GM19099 (cell line): ENCODE measurements around the gene PAXIP1.

Source experiments
- POLR2A ChIP-seq: IDR thresholded peaks from 3 replicates; pipeline ENCODE4 v1.6.1; 2011; ENCODE audit warnings: low read depth; ENCODE audit not compliant: insufficient read length; ENCODE audit errors: extremely low read depth

The PAXIP1 gene

GRCh38 chr7:155003092-155003375 is at the start of gene PAXIP1:
PAXIP1 (minus strand) TSS chr7:155003124; CDS start chr7:155002929, 195 bp downstream.
- TF ChIP-seq POLR2A, result no peak

- no peak for TF ChIP-seq POLR2A
Measured at GRCh38 chr7:155051355-155051754, 48.4 kb upstream of the PAXIP1 start.

GRCh38 chr7:155048006-155048405 is 45.1 kb upstream of the PAXIP1 start:
- TF ChIP-seq POLR2A, result no peak

- TF ChIP-seq POLR2A, result no peak
Measured at GRCh38 chr7:155043756-155044155, 40.8 kb upstream of the PAXIP1 start.

- TF ChIP-seq POLR2A, result no peak
Measured at GRCh38 chr7:155038335-155038734, 35.4 kb upstream of the PAXIP1 start.

GRCh38 chr7:155032978-155033377 is 30.1 kb upstream of the PAXIP1 start:
- TF ChIP-seq POLR2A, result no peak

GRCh38 chr7:155027879-155028278 is 25.0 kb upstream of the PAXIP1 start:
- TF ChIP-seq POLR2A, result no peak

- no peak for TF ChIP-seq POLR2A
Measured at GRCh38 chr7:155021699-155022145, 18.8 kb upstream of the PAXIP1 start.

- TF ChIP-seq POLR2A, result no peak
Measured at GRCh38 chr7:155020996-155021395, 18.1 kb upstream of the PAXIP1 start.

GRCh38 chr7:155017834-155018233 is 14.9 kb upstream of the PAXIP1 start:
- TF ChIP-seq POLR2A, result no peak

- TF ChIP-seq POLR2A, result no peak
Measured at GRCh38 chr7:155011086-155011485, 8.2 kb upstream of the PAXIP1 start.

GRCh38 chr7:155009570-155010157 is 6.7 kb upstream of the PAXIP1 start:
- no peak for TF ChIP-seq POLR2A

- no peak for TF ChIP-seq POLR2A
Measured at GRCh38 chr7:155007947-155008346, 5.0 kb upstream of the PAXIP1 start.

- peak; percentile 77 for TF ChIP-seq POLR2A
Measured at GRCh38 chr7:155003376-155004214, 671 bp upstream of the PAXIP1 start.

- peak; percentile 41 for TF ChIP-seq POLR2A
Measured at GRCh38 chr7:155002411-155003091, 373 bp downstream of the PAXIP1 start.
